Dermis microvascular lymphatic vessel endothelial cell (primary cell): ENCODE results near the gene ENOX1. TPM values are rescaled to one million over a fixed set of nuclear protein-coding genes. Genes with fewer than 3 reads are reported as not detected.

Experiments
- DNase-seq, 2 donors: peaks; one replicate each; pipeline versions ENCODE4 v3.0.0 to v3.0.0-alpha.2; 2010; ENCODE audit warnings: low read depth in 2 of 2
- total RNA-seq: library from RNA; depleted of rRNA; stranded (reverse); fragments of >200 nt; gene quantifications from 2 replicates; pipeline ENCODE4 v1.2.1, GENCODE V29; 2014

The ENOX1 gene
- total RNA-seq, 1 donor from 2014 or later, result 1.2 TPM

DNA sequence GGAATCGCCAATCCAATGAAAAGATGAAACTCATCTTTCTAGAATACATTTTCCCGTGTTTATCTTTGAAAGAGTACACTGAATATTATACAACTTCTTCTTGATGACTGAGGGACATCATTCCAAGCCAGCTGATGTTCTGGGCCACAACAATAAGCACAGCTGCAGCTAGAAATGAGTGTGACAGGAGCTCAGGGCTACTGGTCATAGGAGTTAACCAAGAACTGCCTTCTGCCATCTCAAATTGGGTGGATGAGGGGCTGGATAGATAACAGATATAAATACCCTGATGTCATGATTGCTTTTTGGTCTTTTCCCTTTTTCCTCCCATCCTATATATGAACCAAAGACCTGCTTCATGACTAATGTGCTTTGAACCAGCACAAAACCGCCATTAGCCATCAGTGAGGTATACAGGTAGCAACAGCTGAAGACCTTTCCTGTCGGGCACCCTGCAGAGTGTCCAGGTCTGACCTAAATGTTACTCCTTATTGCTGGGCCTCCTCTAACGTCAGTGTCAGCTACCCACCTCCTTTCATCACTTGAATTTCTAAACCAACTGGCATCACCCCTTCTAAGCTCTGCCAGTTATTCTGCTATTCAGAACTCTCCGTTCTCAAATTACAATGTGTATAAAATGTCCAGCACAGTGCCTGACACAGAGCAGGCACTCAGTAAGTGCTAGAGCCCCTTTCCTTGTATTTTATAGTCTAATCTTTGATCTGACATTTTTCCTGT, 178.2 kb downstream of the ENOX1 start:
- no peak for DNase-seq

DNA sequence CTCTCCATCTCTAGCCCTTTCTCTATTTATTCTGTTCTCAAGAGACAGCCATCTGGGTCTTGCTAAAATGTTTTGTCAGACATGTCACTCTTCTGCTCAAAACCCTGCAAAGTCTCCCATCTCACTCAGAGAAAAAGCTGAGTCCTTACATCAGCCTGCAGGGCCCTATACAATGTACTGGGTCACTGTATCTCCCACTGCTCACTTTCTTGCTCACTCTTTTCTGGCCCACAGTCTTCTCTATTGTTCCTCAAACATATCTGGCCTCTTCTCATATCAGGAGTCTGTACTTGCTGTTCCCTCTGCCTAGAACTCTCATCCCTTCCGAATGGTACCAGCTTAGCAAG, 189.2 kb downstream of the ENOX1 start:
- DNase-seq, result no peak

DNA sequence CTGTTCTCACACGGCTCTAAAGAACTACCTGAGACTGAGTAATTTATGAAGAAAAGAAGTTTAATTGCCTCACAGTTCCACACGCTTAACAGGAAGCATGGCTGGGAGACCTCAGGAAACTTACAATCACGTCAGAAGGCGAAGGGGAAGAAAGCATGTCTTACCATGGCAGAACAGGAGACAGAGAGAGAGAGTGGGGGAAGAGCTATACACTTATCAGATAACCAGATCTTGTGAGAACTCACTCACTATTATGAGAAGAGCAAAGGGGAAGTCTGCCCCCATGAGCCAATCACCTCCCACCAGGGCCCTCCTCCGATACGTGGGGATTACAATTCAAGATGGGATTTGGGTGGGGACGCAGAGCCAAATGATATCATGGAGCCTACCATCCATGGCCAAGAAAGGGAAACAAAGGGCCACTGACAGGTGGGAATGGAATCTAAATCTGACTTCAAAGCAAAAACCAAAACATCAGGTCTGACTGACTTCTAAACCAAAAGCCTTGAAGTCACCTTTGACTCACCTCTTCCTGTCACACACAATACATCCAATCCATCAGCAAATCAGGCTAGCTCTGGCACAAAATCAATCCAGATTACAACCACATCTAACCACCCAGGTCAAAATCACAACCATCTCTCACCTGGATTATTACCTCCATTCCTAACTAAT, 189.7 kb downstream of the ENOX1 start:
- DNase-seq, result no peak

DNA sequence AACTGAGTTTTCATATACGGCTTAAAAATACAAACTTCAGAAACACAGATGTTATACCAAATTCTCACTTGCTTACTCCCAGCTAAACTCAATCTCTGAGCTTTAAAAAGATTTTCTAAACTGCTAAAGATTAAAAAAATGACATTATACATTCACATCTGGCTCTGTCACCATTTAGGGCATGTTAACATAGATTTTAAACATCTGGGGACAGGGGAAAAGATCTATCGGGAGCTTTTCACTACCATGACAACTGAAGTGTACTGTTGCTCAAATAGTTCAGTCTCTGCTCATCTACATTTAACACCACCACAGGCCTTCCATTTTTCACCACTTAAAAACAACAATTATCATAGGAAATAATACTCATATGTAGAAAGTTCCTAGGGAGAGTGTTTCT, 190.8 kb downstream of the ENOX1 start:
- no peak for DNase-seq

DNA sequence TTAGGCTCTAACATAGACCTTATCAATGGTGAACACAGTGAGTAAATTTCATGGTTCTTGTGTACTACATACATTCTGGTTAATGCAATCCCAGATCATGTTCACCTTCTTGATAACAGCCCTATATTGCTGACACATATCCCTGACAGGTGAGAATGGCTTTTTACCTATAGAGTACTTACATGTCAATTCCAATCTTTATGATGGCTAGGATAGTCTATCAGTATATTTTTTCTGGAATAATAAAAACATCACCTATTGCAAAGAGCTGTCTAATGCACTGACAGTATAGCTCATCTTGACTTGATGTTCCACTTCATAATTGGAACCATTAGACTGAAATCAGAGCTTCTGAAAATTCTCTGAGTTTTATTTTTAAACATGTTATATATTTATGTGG, 199.4 kb downstream of the ENOX1 start:
- no peak for DNase-seq

DNA sequence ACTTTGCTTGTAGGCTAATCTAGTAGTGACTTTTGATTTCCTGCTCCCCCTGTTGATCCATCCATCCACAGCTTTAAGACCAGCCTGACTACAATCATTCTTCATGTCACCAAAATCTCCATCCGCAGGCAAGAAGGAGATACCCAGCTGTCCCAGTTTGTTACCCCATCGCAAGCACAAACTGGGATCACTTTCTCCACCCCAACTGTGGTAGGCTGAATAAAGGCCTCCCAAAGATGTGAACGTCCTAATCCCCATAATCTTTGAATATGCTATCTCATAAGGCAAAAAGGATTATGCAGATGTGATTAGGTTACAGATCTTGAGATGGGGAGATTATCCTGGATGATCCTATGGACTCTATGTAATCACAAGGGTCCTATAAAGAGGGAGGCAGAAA, 202.0 kb downstream of the ENOX1 start:
- no peak for DNase-seq

DNA sequence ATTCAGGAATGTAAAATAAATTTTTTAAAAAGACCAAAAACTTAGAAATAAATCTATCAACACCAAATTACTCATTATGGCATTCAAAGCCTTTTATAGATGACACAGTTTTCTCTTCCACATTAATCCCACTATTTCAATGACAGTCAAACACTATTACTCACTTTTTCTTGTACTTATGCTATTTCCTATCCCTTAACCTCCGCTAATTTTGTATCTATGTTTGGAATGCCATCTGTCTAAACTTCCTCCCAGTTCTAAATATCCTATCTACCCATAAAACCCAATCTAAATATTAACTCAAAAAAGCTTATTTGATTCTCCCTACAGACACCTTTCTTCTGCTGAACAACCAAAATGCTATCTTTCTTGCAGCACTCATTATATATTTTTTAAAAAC, 203.5 kb downstream of the ENOX1 start:
- peak in 1 of 2 donors; percentile 42 for DNase-seq

DNA sequence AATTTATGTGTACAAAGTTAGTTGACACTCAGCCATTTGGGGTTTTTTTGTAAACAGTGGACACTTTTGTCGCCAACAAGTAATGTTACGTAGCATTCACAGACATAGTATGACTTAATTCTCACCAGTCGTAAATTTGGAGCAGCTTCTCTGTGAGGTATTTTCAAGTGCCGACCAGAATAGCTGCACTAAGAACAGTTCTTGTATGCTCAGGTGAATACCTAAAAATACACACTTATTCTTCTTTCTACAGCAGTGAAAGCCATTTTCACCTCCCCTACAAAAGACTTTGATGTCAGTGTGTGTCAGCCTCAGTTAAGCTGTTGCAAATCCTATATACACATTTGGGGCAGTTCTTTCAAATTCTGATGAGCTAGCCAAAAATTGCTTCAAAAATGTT, 206.5 kb downstream of the ENOX1 start:
- no peak for DNase-seq

DNA sequence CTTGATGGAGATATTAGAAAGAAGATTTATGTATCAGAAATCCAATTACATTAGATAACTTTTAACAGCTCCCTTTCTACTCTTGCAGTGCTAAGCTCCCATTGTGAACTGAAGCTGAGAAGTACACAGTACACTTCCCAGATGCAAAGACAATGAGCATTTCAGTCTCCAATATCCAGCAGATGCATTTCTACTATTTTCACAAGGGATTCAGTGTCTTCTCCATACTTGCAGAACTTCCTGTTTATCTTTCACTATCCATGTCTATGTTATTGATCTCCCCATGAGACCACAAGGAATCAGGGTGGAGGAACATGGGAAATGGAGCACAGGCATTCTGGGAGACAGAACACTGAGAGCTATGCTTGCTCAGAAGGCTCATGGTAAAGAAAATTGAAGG, 207.5 kb downstream of the ENOX1 start:
- DNase-seq, result no peak

DNA sequence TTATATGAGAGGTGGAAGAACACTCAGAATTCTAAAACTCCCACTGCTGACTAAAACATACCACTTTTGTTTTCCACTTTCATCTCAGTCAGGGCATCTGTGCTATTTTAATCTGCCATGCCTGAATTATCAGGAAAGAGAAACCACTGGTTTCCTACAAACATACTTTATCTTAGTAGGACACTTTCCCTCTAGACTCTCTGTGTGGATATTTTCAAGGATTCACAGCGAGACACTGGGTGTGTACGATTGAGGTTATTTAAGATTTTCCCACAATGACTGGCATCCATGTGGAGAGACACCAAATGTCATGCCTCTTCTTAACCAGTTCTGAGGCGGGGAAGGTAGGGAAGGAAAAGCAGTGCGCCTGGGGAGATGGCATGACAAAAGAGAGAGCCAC, 212.2 kb downstream of the ENOX1 start:
- DNase-seq, result no peak

DNA sequence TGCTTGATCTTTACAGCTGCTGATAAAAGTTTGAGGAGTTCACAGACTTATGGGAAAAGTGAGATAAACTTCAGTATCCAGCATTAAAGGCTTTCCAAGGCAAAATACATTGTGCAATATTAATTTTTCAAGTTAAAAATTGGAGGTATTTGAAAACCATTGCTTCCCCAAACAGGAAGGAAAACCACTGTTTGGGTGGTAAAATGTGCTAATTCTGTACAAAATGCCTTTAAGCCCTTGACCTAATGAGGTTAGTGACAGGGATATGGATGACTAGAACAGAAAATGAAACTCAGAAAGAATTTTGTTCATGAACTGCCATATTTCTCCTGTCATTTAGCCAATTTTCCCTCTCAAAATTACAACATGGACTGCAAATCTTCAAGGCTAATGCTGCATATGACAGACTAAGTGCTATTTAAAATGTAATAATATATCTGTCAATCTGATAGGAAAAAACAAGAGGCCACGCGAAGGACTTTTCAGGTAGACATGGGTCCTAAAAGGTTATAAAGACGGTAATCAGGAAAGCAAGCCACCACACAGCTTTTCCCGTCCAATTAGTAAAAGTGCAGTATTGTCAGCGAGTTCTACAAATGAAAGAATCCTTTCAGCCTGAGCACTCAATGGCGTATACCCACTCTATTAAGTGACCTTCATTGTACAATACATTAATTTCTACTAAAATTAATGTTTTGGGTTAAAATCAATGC, 212.8 kb downstream of the ENOX1 start:
- no peak for DNase-seq

DNA sequence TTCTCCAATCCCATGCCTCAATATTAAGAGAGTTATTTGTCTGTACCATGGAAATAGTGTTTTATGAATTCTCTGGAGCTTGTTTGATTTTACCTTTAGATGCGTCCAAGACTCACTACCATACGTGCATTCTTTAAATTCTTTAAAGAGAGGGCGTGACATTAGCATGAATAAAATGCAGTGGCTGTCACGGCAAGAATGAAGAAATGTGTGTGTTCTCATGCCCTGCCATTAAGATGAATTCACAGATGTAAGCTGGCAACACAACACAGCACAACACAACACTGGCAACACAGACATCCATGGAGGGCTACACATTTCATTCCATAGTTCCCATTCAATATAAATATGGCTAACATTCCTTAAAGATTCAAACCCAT, 213.4 kb downstream of the ENOX1 start:
- peak in 1 of 2 donors; percentile 15 for DNase-seq

DNA sequence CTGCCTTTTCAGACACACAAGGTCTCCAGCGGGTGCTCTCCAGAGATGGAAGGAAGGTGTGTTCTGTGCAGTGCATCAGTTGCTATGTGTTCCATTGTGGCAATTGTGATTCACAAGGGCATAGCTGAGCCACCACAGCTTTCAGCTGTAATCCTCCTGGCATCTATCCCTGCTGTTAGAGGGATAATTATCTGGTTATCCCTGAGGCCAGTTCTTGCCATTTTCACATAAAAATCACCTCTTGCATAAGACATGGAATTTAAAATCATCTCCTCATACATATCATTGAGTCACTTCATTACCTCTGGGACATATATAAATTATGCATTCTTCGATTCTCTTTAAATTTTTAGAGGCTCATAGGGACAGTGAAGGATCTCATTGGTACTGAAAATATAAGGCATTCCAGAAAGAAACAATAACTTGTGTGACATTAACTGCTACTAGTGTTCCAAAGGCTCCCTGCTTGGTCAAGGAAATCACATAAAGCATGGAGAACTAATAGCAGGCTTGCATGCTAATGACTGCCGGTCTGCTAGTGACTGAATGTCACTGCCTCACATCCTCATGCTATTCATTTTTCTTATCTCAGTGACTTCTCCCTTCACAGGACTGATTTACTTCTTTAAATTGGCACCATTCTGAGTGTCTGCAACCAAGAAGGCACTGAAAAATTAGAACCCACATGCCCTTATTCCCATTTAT, 214.0 kb downstream of the ENOX1 start:
- no peak for DNase-seq

DNA sequence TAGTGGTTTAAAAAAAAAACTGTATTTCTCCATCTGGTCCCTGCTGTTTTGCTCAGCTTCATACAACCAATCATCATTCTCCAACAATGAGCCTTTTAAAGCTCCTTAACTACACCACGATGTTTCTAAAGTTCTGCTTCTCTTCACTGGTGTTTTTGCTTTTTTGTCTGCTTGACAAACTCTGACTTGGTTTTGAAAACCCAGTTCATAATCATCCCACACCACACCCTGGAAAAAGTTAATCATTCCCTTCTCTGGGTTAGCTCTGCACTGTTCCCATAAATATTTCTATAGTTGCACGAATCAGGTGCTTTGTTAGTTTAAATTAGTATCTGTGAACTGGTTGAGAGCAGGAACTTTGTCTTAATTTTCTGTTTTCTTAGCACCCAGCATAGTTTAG, 217.1 kb downstream of the ENOX1 start:
- no peak for DNase-seq

DNA sequence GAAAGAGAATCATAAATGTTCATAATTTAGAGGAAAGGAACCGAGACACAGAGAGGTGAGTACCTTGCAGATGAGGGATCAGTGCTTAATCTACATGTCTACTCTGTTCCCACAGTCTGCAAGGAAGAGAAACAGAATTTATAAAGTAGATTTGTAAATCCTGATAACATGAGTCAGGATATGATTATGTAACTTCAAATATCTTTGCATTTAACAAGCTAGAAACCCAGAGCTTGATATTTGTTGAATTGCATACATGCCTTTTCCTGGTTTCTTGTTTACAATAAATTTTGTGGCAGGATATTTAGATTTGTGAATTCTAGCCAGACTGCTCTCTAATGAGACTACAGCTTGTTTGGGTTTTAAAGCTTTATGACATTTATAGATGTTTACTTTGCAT, 219.2 kb downstream of the ENOX1 start:
- no peak for DNase-seq

DNA sequence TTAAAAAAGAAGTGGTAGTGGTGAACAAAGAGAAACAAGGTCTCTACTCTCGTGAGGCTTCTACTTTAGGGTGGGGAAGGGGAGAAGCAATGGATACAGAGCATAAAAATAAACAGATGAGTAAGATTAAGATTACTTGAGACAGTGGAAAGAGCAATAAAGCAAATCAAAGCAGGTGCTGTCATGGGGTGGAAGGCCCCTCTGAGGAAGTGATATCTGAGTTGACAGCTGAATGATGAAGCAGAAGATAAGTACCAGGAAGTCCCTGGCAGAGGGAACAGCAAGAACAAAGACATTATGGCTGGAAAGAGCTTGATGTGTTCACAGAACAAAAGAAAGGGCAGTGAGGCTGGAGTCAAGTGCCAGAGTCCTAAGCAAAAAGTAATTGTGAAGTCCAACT, 221.8 kb downstream of the ENOX1 start:
- DNase-seq, result no peak

DNA sequence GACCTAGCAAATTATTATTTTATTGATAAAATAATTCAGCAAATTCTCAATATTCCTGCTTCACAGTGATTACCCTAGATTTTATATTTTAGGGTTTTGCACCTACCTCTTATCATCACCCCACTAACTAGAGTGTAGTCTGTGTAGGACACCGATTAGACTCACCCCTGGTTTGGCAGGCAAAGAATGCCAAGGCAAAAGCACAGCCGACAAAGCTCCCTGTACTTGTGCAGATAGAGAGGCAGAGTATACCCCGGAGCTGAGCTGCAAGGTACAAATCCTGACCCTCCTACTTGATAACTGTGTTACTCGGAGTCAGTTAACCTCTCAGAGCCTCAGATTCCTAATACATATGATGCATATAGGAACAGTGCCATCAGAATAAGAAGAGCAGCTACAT, 225.7 kb downstream of the ENOX1 start:
- no peak for DNase-seq

DNA sequence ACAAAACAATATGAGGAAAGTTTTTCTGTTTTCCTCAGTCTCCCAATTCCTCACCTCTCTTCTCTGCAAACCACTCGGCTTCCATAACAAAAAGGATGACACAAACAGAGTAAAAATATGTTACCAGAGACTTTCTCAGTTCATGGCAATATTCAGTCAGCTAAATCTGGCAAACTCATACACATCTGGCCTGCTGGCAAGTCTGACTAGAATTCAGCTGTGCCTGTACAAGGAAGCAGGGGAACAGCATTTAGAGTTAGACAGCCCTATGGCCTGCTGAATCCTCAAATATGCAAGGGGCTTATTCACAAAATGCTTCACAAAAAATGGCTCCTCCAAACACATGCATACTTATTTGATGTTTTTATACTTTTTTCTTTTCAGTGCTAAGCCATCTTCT, 227.8 kb downstream of the ENOX1 start:
- no peak for DNase-seq

DNA sequence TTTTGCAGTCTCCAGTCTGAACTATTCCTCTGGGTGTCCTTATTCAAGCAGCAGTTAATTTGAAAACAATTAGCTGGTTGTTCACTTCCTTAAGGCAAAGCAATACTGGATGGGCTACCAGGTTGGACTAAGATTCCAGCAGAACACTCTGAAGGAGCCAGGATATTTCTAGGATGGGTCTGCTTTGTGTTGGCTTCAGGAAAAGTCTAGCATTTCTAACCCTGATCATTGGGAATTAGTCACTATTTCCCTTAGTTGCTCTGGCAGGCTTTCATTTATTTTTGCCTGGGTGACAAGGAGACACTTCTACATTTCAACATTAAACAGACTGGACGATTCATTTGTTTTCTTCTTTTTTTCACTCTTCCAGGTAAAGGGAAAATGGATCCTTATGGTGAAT, 228.4 kb downstream of the ENOX1 start:
- no peak for DNase-seq

DNA sequence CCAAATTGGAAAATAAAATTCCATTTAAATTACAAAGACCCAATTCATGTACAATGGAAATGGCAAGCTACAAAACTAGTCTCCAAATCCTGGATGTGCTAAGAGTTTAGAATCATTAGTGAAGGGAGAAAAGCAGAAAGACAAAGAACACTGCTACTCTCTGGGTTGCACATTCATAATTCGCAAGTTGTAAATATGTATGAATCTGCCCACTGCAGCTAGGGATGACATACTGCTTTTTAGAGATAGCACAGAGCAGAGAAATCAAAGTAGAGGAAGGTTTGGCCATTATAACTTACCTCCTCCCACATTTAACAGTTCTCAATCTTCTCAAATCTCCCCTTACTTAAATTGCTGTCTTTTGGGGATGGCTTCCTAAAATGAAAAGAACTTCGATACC, 231.1 kb downstream of the ENOX1 start:
- DNase-seq, result no peak

DNA sequence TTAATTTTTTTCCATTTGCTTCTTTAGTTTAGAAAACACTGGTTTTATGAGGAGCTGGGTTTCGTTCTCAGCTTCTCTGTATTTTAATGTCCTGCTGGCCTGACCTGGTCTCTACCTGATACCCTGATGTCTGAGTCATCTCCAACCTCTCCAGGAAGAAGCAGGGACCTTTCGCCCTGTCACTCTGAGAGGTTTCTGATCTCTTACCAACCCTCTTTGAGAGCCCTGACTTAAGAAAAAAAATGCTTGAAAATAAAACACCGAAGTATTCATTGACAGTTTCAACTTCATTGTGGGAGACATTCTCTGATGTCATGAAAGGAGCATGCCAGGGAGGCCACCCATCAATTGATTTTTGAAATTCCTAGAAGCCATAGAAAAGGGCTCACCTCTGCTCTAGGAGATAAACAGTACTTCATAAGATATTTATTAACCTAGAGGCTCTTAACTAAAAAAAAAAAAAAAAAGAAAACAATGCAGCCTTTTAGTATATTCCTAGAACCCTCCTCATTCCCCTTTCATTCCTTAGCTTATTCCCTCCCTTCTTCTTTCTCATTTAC, 234.8 kb downstream of the ENOX1 start:
- no peak for DNase-seq

DNA sequence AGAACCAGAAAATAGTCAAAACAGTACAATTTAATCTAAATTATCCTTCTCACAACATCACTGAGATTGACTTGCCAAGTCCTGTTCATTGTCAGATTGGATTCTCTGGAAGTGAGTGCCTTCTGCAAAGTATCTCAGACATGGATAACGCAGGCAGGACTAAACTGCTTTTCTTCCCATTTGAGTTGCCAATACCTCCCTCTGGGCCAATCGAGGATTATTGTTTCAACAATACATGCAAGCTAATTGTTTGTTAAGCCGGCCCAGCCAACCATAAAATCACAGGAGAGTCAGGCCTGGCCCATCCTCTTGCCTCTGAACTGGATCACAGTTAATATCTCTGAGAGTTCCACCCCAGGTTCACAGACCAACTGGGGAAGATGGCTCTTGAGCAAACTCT, 240.0 kb downstream of the ENOX1 start:
- no peak for DNase-seq
